HAP-1 (cell line): ENCODE measurements around the gene RSPH1.

Experiments used
- DNase-seq, 2 experiments: peaks; one replicate each; pipeline ENCODE4 v3.0.0-alpha.2; 2016 to 2020; ENCODE audit warnings: low spot score in 2 of 2
- H3K27me3 ChIP-seq: fragments of 250-450 bp; sonication (Bioruptor Pico); 2 replicates; pipeline ENCODE4 v1.5.1; 2020; ENCODE audit warnings: low read depth, mild to moderate bottlenecking, moderate library complexity
- H3K36me3 ChIP-seq: fragments of 250-450 bp; sonication (Bioruptor Pico); replicated peaks from 2 replicates; pipeline ENCODE4 v1.5.1; 2020; ENCODE audit warnings: mild to moderate bottlenecking
- H3K4me1 ChIP-seq: fragments of 250-450 bp; sonication (Bioruptor Pico); 2 replicates; pipeline ENCODE4 v1.5.1; 2020; ENCODE audit warnings: mild to moderate bottlenecking
- H3K4me3 ChIP-seq: fragments of 250-450 bp; sonication (Bioruptor Pico); 2 replicates; pipeline ENCODE4 v1.5.1; 2020; ENCODE audit warnings: mild to moderate bottlenecking, moderate library complexity
- H3K9me3 ChIP-seq: fragments of 250-450 bp; sonication (Bioruptor Pico); 2 replicates; pipeline ENCODE4 v1.5.1; 2020; ENCODE audit warnings: mild to moderate bottlenecking, moderate library complexity
- in situ Hi-C: fragments of 300-500 bp; cut with MboI; formaldehyde crosslinking; loops from 3 replicates; pipeline ENCODE4 v1.14.3; 2020; ENCODE audit warnings: low sequenced_read_pairs, inconsistent platforms, mixed read lengths

Gene RSPH1

DNA sequence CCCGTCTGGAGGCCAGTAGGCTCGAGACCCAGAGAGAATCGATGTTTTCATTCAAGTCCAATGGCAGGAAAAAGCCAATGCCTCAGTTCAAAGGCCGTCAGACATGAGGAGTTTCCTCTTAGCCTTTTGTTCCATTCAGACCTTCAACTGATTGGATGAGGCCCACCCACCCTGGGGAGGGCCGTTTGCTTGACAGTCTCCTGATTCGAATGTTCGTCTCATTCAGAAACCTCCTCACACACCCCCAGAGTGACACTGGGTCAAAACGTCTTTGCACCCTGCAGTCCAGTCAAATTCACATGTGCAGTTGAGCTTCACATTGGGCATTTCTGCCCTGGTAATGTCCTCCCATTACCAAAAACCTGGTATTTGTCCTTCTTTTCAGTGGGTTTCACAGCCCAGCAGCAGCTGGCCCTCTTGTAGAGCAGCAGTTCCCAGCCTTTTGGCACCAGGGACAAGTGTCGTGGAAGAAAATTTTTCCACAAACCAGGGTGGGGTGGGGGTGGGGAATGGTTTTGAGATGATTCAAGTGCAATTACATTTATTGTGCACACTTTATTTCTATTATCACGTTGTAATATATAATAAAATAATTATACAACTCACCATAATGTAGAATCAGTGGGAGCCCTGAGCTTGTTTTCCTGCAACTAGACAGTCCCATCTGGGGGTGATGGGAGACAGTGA, 40.1 kb downstream of the RSPH1 start:
- no peak for DNase-seq
- Histone ChIP-seq H3K9me3 (no peaks in the 10 kb centered on the region), H3K4me3 (no peak overlapping the region), H3K4me1 (no peaks in the 10 kb centered on the region), H3K36me3 (no peaks in the 10 kb centered on the region), H3K27me3 (no peaks in the 10 kb centered on the region)
- in situ Hi-C loops = no loop called here

DNA sequence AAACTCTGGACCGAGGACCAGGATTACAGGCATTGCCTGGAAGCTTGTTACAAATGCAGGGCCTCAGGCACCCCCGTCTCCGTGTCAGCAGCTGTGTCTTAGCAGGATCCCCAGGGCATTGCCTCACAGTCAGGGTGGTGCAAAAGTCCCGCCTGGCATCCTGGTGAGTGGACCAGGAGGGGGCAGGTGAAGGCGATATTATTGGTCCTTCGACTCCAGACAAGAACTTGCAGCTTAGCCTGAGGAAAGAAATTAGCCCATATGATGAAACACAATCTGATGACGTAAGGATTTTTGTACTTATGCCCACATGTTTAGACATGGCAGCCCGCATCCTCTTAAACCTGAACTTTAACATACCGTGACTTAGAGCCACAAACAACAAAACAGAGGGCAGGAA, 40.8 kb downstream of the RSPH1 start:
- Histone ChIP-seq H3K36me3 (no peaks in the 10 kb centered on the region), H3K4me3 (no peak overlapping the region), H3K27me3 (no peaks in the 10 kb centered on the region), H3K4me1 (no peaks in the 10 kb centered on the region), H3K9me3 (no peaks in the 10 kb centered on the region)
- in situ Hi-C loops = no loop called here
- no peak for DNase-seq

DNA sequence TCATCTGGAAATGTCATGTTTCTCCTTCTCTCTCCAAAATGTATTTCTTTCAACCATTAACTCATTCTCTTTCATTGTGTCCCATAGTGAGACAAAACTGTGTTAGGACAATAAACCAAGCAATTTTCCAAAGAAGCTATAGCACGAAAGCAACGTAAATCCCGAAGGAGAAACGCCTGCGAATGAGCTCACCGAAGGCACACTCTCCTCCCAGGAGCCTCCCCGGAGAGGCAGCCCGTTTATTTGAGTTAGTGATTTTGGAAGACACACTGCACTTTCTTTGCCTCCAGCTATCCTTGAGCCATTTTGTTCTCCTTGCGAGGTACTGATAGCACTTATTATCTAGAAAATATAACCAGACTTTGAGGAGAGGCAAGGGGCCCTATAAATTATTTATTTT, 41.2 kb downstream of the RSPH1 start:
- in situ Hi-C loops = no loop called here
- Histone ChIP-seq H3K36me3 (no peaks in the 10 kb centered on the region), H3K4me3 (no peak overlapping the region), H3K4me1 (no peaks in the 10 kb centered on the region), H3K27me3 (no peaks in the 10 kb centered on the region), H3K9me3 (no peaks in the 10 kb centered on the region)
- DNase-seq = no peak

DNA sequence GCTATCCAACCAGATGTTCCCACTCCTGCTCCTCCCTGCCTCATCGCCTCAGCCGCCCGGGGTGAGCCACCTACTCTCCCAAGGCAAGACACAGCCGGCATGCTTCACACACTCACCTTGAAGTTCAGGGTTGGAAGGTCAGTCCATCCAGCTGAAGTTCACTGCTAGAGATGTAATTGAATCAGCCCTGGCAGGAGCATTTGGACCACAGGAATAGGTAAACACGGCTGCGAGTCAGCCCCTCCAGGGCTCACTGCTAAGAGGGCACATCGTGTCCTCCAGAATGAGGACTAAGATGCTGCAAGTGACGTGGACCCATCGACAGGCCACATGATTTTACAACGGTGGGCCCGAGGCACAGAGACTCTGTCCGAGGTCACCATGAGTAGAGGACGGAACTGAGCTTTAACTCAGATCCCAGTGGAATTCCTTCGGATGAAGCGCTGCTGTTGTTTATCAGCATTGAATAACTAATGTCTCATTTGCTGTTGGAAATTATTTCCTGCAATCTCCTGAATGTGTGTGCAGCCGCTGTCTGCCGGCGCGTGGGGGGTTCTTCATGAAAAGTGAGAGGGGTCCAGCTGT, 41.9 kb downstream of the RSPH1 start:
- H3K4me1 ChIP-seq = no peaks in the 10 kb centered on the region
- in situ Hi-C loops = no loop called here
- no peaks in the 10 kb centered on the region for H3K9me3 ChIP-seq
- H3K4me3 ChIP-seq = no peak overlapping the region
- H3K36me3 ChIP-seq = no peaks in the 10 kb centered on the region
- no peaks in the 10 kb centered on the region for H3K27me3 ChIP-seq
- no peak for DNase-seq

DNA sequence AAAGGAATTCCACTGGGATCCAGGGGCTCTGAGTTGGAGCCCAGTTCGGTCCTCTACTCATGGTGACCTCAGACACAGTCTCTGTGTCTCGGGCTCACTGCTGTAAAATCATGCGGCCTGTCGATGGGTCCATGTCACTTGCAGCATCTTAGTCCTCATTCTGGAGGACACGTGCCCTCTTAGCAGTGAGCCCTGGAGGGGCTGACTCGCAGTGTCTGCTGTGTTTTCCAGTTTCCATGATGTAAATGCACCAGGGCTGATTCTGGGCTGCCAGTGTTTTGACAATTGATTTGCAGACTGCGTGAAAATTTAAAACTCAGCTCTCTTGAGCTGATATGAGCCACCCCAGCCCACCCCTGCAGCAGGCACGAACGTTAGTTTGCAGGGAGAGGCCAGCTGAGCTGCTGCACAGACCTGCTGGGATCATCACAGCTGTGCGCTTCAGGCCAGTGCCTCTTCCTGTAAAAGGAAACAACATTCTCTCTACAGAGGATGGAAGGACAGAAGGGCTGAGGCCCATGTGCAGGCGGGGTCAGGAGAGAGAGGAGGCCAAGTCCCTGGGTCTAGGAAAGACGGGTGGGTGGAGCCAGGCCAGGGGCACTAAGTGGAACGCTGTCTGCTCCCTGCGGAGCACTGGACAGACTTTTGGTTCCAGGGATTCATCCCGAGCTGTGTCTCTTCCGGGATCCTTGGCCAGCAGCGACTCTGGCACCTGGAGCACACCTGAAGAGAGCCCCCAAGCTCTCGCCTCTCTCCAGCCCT, 42.6 kb downstream of the RSPH1 start:
- no peaks in the 10 kb centered on the region for H3K4me1 ChIP-seq
- H3K4me3 ChIP-seq = no peak overlapping the region
- H3K9me3 ChIP-seq = no peaks in the 10 kb centered on the region
- in situ Hi-C loops = no loop called here
- H3K27me3 ChIP-seq = no peaks in the 10 kb centered on the region
- DNase-seq = no peak
- H3K36me3 ChIP-seq = no peaks in the 10 kb centered on the region

DNA sequence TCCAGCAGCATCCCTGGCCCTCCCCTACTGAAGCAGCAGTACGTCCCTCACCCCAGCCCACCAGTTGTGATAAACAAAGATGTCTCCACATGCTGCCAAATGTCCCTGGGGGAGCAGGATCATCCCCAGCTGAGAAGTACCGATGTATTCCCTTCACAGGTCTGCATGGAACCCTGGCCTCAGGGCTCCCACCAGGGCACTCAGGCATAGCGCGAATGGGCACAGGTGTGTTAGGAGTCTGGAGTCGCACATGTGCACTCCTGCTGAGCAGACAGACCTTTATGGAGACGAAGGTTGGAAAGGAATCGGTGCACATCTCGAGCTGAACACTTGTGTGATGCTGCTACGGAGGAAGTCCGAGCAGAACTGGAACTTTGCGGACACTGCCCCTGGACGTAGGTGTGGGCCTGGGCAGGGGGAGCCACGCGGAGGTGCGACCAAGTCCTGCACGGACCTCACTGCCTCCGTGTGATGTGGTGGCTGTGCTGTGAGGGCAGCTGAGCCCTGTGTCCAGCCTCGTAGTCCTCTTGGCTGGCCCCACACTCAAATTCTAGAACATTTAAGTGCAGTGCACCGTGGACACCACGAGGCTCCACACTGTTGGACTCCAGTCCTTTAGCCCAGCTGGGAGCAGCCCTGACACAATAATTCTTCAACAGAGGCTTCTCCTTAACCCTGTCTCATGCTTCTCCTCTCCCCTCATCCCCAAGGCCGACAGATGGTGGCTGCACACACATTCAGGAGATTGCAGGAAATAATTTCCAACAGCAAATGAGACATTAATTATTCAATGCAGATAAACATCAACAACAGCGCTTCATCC, 43.4 kb downstream of the RSPH1 start:
- DNase-seq = no peak
- Histone ChIP-seq H3K4me1 (no peaks in the 10 kb centered on the region), H3K9me3 (no peaks in the 10 kb centered on the region), H3K4me3 (no peak overlapping the region), H3K36me3 (no peaks in the 10 kb centered on the region), H3K27me3 (no peaks in the 10 kb centered on the region)
- in situ Hi-C loops = no loop called here

DNA sequence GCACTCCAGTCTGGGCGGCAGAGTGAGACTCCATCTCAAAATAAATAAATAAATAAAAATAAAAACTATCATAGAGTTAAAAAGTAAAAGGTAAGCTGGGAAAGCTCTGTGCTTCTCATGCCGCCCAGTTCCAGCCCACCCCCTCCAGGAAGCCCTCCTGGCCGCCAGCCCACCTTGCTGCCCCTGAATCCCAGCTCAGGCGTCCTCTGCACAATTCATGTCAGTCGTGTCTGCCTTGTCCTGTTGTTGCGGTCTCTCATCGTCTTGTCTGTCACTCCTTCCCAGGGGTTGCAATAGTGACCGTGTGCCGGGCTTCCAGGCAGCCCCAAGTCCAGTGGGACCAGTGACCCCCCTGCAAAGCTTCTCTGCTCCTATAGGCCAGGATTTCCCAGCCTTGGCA, 44.1 kb downstream of the RSPH1 start:
- Histone ChIP-seq H3K36me3 (no peaks in the 10 kb centered on the region), H3K4me3 (no peak overlapping the region), H3K9me3 (no peaks in the 10 kb centered on the region), H3K4me1 (no peaks in the 10 kb centered on the region), H3K27me3 (no peaks in the 10 kb centered on the region)
- in situ Hi-C loops = no loop called here
- DNase-seq = no peak

DNA sequence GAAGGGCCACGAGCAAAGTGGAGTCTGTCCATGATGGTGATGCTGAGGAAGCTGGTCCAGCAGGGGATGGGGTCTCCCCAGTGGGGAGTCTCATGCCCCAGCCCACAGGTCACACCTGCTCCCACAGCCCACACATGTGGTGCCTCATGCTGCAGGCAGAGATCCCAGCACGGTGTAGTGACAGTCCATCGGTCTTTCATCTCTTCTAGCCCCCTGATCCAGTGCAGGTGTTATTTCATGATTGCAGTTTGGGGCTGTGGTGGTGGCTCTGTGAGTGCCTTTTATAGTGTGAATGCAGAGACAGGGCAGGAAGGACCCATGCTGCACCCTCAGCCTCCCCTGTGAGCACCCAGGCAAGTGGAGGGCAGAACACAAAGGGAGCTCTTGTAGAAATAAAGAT, 47.3 kb downstream of the RSPH1 start:
- no peaks in the 10 kb centered on the region for H3K4me1 ChIP-seq
- H3K27me3 ChIP-seq = no peaks in the 10 kb centered on the region
- H3K4me3 ChIP-seq = no peak overlapping the region
- DNase-seq = no peak
- H3K36me3 ChIP-seq = no peaks in the 10 kb centered on the region
- in situ Hi-C loops = no loop called here
- no peaks in the 10 kb centered on the region for H3K9me3 ChIP-seq

DNA sequence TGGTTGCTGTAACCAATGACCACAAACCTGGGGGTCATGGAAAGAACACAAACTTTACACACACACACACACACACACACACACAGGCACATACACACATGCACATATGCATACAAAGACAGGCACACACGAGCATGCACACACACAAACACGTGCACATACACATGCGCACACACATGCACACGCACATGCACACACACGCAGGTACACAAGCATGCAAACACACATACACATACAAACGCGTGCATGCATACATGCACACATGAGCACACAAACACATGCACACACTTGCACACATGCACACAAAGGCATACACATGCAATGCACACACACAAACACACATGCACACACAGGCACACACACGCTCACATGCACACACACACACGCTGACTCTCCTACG, 48.3 kb downstream of the RSPH1 start:
- no peak for DNase-seq
- Histone ChIP-seq H3K36me3 (no peaks in the 10 kb centered on the region), H3K27me3 (no peaks in the 10 kb centered on the region), H3K4me1 (no peaks in the 10 kb centered on the region), H3K9me3 (no peaks in the 10 kb centered on the region), H3K4me3 (no peak overlapping the region)
- in situ Hi-C loops = no loop called here

DNA sequence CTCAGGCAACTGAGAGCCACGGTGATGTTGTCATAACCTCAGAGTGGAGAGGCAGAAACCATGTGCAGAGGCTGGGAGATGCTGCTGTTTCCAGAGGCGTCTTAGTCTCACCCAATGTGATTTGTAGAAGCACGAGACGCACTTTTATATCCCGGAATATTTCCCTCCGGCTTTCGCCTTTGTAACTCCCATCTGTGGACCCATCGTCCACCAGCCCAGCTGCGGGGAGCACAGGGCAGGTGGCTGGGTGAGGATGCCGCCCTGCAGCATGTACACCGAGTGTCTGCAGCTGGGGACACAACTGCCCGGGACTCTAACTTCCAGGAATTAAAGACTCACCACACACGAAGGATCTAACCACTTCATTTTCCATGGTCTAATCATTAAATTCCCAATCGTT, 48.8 kb downstream of the RSPH1 start:
- in situ Hi-C loops = no loop called here
- no peak for DNase-seq
- no peak overlapping the region for H3K4me3 ChIP-seq

DNA sequence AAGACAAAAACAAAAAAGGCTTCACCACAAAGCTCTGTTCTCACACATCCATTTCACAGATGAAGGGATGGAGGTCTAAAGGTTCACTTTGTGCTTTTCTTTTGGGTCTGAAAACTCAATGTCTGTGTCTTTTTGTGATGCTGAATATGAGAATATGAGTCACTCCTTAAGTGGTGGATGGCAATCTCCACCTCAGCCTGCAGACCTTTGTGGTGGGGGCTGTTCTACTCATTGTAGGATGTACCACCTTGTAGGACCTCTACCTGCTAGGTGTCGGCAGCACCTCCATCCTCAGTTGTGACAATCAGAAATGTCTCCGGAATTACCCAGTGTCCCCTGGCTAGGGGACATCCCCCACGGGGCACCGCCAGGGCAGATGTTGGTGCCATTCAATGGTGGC, 49.5 kb downstream of the RSPH1 start:
- in situ Hi-C loops = no loop called here

More for the DNA sequence above, 48.8 kb downstream of the RSPH1 start:
- Histone ChIP-seq H3K9me3 (no peaks in the 10 kb centered on the region), H3K36me3 (no peaks in the 10 kb centered on the region), H3K27me3 (no peaks in the 10 kb centered on the region), H3K4me1 (no peaks in the 10 kb centered on the region)

DNA sequence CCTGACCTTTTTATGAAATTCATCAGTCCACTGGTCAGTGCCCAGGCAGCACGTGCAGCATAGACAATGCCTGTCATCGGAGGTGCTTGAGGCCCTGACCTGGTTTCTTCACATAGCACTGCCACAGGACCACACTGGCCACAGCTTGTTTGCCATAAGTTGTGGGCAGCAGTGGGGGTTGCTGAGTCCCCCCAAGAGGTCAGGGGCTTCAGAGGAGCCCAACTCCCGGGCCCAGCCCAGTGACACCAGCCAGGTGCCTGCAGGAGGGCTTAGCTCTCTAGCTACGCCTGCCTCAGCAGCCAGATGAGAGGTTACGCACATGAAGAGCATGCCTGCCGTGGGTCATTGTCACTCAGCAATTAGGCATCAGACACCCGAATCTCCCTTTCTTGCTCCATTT, 50.7 kb downstream of the RSPH1 start:
- H3K4me1 ChIP-seq = no peaks in the 10 kb centered on the region
- in situ Hi-C loops = no loop called here
- no peak overlapping the region for H3K4me3 ChIP-seq
- no peaks in the 10 kb centered on the region for H3K9me3 ChIP-seq
- H3K36me3 ChIP-seq = no peaks in the 10 kb centered on the region
- DNase-seq = no peak
- H3K27me3 ChIP-seq = no peaks in the 10 kb centered on the region

More for the DNA sequence above, 49.5 kb downstream of the RSPH1 start:
- Histone ChIP-seq H3K9me3 (no peaks in the 10 kb centered on the region), H3K4me1 (no peaks in the 10 kb centered on the region), H3K36me3 (no peaks in the 10 kb centered on the region), H3K4me3 (no peak overlapping the region), H3K27me3 (no peaks in the 10 kb centered on the region)
- no peak for DNase-seq

DNA sequence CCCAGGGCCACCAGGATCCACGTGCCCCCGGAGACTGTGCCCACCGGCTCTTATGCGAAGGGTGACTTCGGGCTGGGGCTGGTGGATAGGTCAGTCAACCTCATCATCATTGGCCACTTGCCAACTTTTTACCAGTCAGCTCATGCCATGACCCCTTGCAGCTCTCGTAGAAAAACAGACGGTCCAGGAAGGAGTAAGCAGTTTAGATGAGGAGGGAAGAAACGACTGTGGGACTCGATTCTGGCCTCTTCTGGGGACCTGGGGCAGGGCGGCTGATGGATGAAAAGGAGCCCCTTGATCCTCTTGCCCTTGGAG, 51.3 kb downstream of the RSPH1 start:
- H3K4me3 ChIP-seq = no peak overlapping the region
- no peak for DNase-seq
- H3K9me3 ChIP-seq = no peaks in the 10 kb centered on the region
- no peaks in the 10 kb centered on the region for H3K27me3 ChIP-seq
- in situ Hi-C loops = no loop called here
- no peaks in the 10 kb centered on the region for H3K36me3 ChIP-seq
- no peaks in the 10 kb centered on the region for H3K4me1 ChIP-seq
